Measurements from ENCODE around the gene POLR2H.

POLR2H gene

GRCh38 chr3:184361532-184361931, at the start of gene POLR2H, which contains the start of gene CLCN2:
Gene POLR2H (plus strand): TSS chr3:184361710. CDS start chr3:184363493, 1,783 bp downstream.
Gene CLCN2 (minus strand): TSS chr3:184361605. CDS start chr3:184361479, 126 bp downstream.
- peak; percentile 64 for DNase-seq

DNA sequence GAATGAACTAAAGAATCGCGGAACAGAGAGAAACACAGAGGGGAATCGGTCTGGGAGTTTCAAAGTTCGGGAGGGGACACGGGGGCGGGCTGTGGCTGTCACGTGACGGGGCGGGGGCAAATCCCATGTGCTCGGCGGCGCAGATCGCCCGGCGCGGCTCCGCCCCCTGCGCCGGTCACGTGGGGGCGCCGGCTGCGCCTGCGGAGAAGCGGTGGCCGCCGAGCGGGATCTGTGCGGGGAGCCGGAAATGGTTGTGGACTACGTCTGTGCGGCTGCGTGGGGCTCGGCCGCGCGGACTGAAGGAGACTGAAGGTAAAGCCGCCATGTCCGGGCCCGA, 47.2 kb upstream of the POLR2H start, which contains the start of gene EIF4G1:
TSS of gene EIF4G1 (plus strand) at position 244 of the 337 bp plus-strand sequence. CDS start 1,191 bp downstream, outside the sequence.
- DNase-seq, result peak; percentile 89

DNA sequence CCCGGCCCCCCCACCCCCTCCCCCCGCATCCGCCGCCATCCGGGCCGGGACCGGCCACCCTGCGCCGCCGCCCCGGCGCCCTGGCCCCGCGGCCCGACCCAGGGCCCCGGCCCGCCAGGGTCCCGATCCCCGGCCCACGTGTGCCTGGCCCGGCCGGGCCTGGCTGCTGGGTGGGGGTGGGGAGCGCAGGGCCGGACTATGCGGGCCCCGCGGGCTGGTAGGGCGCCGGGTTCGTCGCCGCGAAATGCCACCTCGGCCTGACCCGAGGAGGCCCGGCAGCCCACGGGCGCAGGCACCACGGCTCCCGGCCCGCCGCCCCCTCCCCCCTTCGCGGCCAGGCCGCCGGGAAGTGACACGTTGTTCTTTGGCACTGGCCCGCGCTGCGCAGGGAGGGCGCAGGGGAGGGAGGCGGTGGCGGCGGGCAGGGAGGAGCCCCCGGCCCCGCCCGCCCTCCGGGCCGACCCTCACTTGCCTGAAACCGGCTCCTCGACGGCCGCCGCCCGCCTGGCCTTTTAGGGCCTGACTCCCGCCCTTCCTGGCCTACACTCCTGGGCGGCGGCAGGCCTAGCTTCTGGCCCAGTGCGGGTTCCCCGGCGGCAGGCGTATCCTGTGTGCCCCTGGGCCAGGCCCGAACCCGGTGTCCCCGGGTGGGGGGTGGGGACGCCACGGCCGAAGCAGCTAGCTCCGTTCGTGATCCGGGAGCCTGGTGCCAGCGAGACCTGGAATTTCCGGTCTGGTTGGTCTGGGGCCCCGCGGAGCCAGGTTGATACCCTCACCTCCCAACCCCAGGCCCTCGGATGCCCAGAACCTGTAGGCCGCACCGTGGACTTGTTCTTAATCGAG, 46.6 kb upstream of the POLR2H start:
- peak; percentile 64 for DNase-seq

DNA sequence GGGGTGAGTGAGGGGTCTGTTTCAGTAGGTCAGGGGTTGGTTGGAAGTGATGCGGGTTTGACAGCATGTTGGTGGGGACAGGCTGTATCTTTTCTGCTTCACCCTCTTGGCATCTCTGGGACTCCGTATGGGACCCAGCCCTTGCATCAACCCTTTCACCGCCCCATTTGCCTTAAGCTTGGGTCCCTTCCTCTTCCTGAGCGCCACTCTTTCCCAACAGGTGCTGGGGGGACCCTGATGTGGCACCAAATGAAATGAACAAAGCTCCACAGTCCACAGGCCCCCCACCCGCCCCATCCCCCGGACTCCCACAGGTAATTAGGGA, 46.0 kb upstream of the POLR2H start:
- no peak for DNase-seq

DNA sequence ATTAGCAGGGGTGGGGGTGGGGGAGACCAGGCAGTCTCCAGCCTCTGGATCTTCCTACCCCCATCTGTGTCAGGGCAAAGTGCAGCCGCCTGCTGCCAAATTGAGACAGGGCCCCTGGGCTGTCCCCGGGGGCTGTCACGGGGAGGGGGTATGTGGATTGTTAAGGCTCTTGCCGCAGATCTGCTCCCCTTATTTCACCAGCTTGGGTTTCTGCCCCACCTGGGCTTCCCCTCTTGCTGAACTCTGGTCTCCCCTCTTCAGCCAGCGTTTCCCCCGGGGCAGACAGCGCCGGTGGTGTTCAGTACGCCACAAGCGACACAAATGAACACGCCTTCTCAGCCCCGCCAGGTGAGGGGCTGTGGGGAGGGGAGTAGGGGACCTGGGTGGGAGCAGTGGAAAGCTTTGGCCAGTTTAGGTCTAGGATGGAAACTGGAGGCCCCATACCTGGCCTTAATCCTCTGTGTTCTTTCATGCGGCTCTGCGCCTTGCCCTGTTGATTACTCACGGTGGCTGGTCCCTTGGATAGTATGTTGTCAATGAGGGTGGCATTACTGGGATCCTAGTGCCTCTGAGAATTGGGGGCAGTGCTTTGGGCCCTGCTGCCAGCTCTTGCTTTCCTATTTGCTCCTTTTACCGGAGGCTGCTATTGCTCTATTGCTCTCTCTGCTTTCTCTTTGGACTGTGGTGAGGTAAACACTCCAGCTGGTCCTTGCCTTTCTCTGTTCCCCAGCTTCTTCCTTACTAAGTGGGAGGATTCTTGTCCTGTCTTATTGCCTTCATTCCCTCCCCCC, 45.4 kb upstream of the POLR2H start:
- no peak for DNase-seq

GRCh38 chr3:184316792-184317191, 44.7 kb upstream of the POLR2H start:
- DNase-seq, result no peak

DNA sequence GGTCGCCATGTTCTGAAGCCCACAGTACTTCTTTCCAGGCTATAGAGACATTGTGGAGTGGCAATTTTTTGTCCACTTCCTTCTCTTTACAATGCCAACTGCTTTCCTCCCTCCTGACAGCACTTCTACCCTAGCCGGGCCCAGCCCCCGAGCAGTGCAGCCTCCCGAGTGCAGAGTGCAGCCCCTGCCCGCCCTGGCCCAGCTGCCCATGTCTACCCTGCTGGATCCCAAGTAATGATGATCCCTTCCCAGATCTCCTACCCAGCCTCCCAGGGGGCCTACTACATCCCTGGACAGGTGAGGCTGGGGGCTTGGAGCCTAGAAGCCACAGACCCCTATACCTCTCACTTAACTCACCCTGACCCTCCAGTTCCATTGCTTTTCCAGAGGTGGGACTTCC, 44.3 kb upstream of the POLR2H start:
- no peak for DNase-seq

GRCh38 chr3:184320104-184320445, 41.4 kb upstream of the POLR2H start:
- peak; percentile 93 for DNase-seq

DNA sequence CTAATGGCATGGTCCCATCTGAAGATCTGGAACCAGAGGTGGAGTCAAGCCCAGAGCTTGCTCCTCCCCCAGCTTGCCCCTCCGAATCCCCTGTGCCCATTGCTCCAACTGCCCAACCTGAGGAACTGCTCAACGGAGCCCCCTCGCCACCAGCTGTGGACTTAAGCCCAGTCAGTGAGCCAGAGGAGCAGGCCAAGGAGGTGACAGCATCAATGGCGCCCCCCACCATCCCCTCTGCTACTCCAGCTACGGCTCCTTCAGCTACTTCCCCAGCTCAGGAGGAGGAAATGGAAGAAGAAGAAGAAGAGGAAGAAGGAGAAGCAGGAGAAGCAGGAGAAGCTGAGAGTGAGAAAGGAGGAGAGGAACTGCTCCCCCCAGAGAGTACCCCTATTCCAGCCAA, 39.8 kb upstream of the POLR2H start:
- no peak for DNase-seq

DNA sequence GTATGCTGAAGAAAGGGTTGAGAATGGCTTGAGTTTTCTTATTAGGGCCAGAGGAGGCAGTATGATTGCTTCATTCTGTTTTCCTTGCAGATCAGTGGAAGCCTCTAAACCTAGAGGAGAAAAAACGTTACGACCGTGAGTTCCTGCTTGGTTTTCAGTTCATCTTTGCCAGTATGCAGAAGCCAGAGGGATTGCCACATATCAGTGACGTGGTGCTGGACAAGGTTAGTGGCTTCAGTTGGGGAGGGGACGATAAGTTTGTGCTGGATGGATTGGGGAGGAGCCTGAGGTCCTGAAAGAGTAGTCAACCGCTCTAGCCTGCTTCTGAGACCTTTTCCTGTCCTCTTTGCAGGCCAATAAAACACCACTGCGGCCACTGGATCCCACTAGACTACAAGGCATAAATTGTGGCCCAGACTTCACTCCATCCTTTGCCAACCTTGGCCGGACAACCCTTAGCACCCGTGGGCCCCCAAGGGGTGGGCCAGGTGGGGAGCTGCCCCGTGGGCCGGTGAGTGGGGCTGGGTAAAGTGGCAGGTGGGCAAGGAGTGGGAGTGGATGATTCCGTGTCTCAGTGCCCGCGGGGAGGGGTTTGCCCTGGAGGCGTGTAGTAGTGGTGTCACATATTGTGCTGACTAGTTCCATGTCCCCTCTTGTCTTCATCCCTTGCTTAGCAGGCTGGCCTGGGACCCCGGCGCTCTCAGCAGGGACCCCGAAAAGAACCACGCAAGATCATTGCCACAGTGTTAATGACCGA, 38.6 kb upstream of the POLR2H start:
- DNase-seq, result no peak

- no peak for DNase-seq
Observed at GRCh38 chr3:184323696-184324095, 37.8 kb upstream of the POLR2H start.

DNA sequence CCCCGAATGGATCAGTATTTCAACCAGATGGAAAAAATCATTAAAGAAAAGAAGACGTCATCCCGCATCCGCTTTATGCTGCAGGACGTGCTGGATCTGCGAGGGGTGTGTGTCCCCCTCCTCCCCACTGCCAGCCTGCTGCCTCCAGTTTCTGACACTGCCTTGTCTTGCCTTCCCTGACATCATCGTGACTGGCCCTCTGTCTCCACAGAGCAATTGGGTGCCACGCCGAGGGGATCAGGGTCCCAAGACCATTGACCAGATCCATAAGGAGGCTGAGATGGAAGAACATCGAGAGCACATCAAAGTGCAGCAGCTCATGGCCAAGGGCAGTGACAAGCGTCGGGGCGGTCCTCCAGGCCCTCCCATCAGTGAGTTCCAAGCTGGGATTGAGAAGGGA, 36.2 kb upstream of the POLR2H start:
- no peak for DNase-seq

GRCh38 chr3:184325715-184326369, 35.7 kb upstream of the POLR2H start:
- DNase-seq, result no peak

- DNase-seq, result no peak
Observed at GRCh38 chr3:184327171-184327570, 34.3 kb upstream of the POLR2H start.

GRCh38 chr3:184328516-184328915, 33.0 kb upstream of the POLR2H start:
- DNase-seq, result no peak

GRCh38 chr3:184332370-184333090, 29.0 kb upstream of the POLR2H start:
- peak; percentile 94 for DNase-seq

DNA sequence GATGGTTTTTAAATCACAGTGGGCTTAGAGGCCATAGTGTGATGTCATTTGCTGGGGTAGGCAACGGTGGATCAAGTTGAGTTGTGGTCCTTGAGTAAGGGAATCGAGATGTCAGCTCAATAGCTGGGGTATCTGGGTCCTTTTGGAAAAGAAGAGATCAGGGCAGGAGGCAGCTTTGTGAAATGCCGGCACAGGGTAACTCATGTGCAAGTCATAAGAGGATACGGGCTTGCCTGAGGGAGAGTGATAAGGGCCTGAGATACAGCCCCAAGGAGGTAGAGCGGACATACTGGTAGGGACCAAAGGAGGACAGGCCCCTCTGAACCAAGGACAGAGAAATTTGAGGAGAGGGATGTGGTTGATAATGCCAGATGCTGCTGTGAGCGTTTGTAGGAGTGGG, 28.3 kb upstream of the POLR2H start:
- no peak for DNase-seq

GRCh38 chr3:184333700-184334099, 27.8 kb upstream of the POLR2H start:
- no peak for DNase-seq

DNA sequence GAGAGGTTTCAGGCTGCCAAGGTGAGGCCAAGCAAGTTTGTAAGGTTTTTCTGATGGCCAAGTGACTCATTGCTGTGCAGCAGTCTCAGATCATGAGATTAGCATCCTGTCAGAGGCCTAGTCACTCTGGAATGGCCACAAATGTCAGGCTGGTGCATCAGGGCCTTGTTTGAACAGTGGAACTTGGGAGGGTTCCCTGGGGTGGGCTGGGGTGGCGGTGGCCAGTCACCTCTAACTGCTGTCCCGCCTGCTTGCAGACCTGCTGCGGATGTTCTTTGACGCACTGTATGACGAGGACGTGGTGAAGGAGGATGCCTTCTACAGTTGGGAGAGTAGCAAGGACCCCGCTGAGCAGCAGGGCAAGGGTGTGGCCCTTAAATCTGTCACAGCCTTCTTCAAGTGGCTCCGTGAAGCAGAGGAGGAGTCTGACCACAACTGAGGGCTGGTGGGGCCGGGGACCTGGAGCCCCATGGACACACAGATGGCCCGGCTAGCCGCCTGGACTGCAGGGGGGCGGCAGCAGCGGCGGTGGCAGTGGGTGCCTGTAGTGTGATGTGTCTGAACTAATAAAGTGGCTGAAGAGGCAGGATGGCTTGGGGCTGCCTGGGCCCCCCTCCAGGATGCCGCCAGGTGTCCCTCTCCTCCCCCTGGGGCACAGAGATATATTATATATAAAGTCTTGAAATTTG, 26.9 kb upstream of the POLR2H start:
- peak; percentile 26 for DNase-seq

DNA sequence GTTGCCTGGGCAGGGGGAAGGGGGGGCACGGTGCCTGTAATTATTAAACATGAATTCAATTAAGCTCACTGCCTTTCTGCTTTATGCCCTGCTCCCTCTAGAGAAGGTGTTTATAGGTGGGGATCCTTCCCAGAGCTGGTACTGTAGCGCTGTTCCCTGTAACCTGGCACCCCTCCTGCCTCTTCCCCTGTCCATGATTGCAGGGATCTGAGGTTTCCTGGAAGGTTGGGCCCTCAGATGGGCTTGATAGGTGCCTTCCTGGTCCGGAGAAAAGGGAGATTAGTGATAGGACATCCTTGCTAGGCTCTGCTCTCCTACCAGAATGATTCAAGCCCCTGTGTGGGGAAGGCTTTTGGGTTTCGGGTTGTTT, 26.2 kb upstream of the POLR2H start:
- DNase-seq, result peak; percentile 20

GRCh38 chr3:184335661-184336546, 25.6 kb upstream of the POLR2H start:
- peak; percentile 70 for DNase-seq
